NCI-H146 (cell line): ENCODE results near the gene ASPN.

Experiments used
- DNase-seq: peaks from one replicate; lab custom pipeline; 2025; lab: John Stamatoyannopoulos, UW

ASPN gene

DNA sequence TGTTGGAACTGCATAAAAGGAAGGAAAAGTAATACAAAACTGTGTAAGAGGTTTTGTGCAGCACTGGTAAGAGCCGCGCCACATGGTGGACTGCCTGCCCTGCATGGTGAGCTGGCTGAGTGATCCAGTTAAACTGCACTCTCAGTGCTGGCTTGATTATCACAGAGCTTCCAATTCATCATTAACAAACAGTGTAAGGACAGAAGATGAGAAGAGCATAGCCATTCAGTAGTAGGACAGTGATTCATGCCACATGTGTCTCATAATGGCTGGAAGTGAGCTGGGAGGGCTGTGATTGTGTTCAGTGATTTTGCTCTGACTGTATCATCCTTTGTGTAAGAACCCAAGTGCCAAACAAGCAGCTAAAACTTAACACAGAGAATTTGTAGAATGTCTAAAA lies 14.1 kb downstream of the ASPN start:
- DNase-seq = no peak

DNA sequence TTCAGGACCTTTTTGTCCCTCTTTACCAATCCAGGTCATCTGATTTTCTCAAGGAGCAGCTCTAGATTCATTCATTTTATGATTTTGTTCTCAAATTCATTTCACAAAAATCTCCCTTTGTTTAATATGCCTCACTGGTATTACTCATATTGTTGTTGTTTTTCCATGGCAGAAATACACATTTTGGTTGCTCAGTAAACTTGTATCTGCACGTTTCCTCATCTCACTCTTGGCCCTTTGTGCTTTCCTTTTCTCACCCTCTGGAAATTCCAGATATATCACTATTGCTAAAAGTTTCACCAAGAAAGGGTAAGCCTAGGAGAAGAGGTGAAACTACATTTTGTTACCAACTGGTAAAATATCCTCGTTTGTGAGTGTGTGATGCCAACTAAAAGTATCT lies 14.8 kb downstream of the ASPN start:
- DNase-seq = no peak

DNA sequence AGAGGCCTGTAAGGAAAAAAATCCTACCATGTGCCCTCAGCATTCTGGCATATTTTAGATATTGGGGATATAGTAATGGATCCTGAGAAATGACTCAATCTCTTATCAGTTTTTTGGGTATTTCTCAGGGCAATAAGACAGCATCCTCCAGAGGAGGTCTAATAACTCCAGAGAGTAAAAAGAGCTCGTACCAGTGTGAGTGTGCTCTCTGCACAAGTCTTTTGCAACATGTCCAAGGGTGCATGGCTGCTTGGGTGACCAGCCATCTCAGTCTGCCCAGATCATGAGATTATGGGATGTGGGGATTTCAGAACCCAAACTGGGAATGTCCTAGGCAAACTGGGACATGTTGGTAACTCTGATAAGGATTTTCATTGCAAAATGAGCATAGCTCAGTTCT lies 15.3 kb downstream of the ASPN start:
- DNase-seq = no peak

DNA sequence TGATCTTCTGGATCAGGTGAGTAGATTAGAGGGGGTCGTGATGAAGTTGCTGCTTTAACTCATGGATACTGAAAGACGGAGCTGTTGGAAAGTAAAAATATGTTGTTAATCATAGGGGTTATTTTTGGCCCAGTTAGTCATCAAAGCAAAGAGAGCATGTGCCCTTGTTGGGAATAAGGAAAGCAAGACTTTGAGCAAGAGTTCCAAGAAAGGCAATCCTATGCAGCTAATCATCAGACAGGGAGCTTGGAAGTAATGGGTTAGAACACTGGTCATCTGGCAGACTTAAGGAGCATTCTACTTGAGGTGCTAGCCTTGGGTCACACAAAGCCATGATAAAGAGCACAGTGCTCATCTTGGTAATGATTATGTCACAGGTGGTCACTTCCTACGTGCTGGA lies 18.3 kb downstream of the ASPN start:
- DNase-seq = no peak

DNA sequence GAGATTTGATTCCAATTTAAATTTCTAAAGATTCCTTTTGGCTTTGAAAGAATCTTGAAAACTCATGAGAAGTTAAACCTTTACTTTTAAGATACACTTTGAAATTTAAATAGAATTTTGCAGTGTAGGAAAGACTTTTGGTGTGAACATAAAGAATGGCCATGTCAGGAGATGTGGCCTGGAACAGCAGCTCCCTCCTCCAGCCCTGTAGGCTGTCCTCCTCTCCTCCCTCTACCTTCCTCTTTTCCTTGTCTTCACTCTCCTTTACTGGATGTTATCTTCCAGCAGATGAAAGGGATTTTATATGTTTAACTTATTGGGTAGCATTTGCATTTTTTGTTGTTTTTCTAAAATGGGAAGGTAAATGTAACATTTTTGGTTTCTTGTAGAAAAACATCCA lies 18.9 kb downstream of the ASPN start:
- no peak for DNase-seq

DNA sequence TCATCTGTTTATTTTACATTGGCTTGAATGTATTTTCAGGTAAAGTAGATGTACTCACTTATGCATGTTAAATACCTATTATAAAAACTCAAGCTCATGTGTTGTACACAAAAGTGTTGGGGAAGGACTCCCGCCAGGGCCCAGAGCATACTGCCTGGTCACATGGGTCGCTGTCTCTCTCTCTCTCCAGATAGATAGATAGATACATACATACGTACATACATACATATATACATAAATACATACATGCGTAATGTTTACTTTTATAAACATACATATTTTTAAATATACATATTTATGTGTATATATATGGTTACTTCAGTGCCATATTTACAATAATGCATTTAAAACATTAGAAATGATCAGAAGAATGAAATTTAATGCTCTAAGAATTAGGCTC lies 24.7 kb downstream of the ASPN start:
- DNase-seq = no peak

DNA sequence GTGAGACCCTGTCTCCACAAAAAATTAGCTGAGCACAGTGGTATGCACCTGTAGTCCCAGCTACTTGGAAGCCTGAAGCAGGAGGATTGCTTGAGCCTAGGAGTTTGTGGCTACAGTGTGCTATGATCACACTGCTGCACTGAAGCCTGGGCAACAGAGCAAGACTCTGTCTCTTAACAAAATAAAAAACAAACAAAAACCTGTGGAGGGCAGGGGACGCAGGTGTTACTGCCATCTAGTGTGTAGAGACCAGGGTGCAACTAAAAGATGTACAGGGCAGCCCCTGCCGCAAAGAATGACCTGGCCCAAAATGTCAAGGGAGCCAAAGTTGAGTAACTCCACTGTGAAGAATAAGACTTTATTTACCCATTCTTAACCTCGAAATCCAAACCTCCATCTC lies 27.1 kb downstream of the ASPN start:
- DNase-seq = peak; percentile 1

DNA sequence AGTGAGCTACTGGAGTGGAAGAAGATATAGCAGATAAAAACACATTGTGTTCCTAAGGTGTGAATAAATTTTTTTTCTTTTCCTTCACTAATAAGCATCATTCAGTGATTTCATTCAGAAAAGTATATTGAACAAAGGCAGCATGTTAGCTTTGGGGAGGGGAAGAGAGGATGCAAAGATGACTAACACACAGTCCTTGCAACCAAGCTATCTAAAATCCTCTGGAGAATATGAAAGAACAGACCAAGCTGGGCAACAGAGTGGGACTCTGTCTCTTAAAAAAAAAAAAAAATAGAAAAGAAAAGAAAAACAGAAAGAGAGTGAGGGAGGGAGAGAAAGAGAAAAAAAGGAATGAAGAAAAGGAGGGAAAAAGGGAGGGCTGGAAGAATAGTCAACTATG lies 35.8 kb downstream of the ASPN start:
- DNase-seq = no peak

DNA sequence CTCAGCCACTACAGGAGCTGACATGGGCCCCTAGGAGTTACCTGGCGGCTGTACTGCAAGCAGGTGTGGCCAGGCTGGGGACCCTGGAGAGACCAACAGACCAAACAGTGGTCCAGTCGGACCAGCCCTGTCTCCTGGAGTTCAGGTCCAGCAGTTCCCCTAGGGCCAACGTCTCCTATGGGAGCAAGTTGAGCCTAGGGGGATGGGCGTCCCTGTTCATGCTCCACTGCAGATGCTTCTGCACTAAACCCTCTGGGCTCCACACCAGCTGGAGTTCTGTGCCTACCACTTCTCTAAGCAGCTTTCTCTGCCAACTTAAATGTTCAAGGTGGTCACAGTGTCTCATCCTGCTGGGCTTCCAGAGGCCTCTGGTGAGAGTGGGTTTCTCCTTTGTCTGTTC lies 37.5 kb downstream of the ASPN start:
- DNase-seq = peak; percentile 61

DNA sequence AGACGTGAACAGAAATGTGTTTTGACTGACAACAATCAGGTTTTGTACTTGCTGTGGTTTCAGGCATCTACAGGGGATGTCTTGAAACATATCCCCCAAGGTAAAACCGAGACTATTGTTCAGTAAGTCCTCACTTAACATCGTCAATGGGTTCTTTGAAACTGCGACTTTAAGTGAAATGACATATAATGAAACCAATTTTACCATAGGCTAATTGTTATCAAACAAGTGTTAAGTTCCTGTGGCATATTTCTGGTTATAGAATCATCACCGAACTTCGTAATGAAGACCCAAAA lies 41.6 kb downstream of the ASPN start:
- no peak for DNase-seq

DNA sequence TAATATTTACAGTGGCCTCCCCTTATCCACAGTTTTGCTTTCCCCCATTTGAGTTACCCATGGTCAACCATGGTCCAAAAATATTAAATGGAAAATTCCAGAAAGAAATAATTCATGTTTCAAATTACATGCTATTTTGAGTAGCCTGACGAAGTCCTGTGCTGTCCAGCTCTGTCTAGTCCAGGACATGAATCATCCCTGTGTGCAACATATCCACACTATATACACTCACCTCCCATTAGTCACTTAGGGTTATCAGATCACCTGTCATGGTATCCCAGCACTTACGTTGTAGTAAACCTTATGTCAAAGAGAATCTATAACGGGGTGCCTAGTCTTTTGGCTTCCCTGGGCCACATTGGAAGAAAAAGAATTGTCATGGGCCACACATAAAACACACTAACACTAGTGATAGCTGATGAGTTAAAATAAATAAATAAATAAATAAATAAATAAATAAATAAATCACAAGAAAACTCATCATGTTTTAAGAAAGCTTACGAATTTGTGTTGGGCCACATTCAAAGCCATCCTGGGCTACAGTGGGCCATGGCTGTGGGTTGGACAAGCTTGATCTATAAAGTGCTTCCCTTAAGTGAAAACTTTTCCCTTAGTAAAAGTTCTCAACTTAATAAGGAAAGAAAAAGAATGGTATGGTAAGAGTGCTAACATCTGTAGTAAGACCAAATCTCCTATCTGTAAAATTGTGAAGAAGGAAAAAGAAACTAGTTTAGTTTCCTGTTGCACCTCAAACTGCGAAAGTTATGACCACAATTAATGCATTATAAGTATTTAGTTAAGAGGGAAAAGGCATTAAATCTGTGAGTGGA lies 42.2 kb downstream of the ASPN start:
- DNase-seq = no peak

DNA sequence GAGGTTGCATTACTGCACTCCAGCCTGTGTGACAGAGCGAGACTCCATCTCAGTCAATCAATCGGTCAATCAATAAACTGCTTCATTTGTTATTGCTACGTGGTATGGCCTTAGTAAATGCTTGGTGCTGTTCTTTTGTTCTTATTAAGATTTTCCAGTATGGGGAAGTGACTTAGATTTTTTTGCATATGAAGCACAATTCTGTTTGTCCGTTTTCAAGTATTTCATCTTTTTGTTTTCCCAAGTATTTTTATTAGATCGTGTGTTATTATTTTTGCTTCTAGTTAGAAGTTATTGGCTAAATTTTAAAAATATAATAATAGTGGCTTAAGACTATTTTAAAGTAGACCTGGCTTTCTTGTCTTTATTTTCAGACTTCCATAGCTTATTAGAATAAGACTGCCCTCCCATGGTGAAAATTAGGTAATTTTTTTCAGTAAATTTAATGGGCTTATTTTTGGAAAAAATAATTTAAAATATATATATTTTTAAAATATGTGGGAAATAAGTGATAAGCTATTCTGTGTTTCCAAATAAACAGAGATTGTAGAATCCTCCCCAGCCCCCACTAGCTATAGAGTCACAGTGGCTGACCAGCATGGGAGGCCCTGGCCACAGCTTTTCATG lies 43.3 kb downstream of the ASPN start:
- no peak for DNase-seq

DNA sequence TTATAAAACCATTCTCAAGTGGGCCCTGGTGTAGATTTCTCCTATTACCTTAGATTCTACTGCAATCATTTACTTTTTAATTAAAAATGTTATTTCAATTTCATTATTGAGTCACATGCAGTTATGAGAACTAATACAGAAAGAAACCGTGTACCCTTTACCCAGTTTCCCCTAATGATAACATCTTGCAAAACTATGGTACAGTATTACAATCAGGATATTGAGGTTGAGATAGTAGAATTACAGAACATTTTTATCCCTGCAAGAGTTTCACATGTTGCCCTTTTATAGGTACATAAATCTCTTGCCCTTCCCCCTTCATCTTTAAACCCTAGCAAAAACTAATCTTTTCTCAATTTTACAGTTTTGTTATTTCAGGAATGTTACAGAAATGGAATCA lies 47.0 kb downstream of the ASPN start:
- no peak for DNase-seq

DNA sequence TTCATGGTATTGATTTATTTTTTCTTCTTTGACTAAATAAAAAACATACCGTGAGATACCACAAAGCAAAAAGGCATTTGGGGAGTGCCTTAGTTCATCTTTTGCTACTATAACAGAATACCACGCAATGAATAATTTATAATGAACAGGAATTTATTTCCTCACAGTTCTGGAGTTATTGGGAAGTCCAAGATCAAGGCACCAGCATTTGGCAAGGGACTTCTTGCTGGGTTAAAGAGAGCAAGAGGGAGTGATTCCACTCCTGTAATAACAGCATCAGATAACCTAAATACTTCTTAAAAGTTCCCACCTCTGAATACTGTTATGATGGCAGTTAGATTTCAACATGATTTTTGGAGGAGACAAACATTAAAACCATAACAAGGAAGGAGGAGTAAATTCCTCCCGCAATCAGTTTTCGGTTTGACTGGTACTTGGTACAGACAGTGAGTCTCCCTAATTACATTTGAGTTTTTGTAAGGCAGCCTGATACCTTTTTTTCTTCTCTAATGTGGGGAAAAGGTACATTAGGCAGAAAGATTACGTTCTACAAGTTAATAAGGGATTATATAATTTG lies 49.2 kb downstream of the ASPN start:
- DNase-seq = no peak

DNA sequence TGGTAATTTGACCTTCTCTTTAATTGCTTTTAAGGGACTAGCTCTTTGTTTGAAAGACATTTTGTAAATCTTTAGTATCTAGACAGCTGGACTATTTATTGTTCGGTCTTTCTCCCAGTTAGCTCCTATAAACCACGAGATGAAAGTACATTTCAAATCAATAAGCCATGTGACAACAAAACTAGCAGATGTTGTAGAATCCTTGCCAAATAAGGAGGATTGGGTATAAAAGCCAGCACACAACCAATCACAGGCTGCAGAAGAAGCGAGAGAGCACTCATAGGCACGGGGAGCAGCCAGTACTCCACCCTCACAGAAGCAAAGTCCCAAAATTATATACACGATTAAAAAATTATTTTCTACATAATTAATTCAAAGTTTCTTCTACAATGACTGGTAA lies 50.0 kb downstream of the ASPN start:
- no peak for DNase-seq

DNA sequence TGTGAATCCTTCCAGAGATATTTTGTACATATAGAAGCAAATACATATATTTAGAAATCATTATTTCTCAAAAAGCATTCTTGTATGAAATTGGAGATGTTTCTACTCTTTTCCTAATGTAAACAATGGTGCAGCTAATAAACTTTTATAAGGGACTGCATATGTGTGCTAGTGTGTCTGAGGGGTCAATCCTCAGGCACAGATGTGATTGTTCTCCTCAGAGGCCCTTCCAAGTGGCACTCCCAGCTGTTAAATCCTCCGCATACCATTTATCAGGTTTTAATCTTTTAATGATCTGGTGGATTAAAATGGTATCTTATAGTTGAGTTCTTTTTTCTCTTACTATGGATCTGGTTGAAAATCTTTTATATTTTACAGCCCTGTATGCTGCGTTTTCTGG lies 52.5 kb downstream of the ASPN start:
- no peak for DNase-seq

DNA sequence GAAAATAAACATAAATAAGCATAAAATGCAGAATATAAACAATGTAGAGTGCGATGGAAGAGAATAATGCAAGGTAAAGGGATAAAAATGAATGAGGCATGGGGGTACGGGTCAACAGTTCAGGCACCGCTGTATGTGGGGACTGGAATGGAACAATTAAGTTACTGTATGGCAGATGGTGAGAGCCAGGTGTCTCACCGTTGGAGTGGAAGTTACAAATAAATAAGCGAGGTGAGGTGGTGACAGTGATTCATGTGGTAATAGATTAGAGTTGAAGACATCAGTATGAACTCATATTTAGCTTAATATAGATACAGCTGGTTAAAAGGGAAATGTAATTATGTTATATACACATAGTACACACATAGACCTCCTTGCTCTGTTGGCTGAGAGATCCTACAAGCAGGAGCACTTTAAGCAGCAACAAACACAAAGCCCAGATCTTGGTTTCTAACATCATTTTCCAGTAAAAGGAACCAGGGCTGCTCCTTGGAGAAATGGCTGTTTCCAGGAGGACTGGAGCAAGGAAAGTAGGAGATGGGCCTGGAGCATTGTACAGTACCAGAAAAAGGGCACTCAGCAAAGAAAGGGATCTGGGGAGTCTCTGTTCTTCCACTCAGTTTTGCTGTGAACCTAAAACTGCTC lies 55.7 kb downstream of the ASPN start:
- peak; percentile 90 for DNase-seq

DNA sequence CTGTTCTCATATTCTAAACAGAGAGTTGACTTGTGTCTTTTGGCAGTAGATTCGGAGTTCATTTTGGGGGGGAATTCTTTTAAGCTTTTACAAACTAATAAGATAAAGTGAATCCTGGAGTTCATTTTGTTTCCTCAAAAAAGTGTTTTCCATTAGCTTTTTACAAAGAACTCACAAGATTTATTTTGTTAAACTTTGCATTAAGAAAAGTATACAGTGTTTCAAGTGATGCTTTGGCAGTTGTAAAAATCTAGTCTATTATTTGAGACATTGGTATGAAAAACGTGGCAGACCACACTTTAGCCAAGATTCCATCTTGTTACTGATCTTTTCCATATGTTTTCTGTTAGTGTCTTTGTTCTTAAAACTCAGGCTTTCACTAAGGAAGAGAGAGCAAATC lies 56.8 kb downstream of the ASPN start:
- DNase-seq = no peak

DNA sequence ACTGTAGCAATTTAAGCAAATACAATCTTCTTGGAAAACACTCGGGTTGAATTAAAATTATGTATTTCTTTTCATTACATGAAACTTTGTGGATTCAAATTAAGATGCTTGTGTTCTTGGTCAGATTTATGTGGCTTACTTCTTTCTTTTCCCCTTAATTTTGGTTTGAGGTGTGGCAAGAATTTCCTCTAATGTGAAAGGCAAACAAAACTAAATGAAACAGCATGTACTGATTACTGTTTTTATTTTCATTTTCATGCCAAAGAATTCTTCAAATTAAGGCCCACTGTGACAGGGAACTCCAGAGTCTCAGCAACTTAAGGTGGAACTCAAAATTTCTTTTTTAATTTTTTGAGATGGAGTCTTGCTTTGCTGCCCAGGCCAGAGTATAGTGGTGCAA lies 58.0 kb downstream of the ASPN start, which contains the start of gene OMD:
TSS of gene OMD (minus strand) at position 132 of the 400 bp plus-strand sequence. CDS start 6,913 bp downstream, outside the sequence.
- DNase-seq = no peak

DNA sequence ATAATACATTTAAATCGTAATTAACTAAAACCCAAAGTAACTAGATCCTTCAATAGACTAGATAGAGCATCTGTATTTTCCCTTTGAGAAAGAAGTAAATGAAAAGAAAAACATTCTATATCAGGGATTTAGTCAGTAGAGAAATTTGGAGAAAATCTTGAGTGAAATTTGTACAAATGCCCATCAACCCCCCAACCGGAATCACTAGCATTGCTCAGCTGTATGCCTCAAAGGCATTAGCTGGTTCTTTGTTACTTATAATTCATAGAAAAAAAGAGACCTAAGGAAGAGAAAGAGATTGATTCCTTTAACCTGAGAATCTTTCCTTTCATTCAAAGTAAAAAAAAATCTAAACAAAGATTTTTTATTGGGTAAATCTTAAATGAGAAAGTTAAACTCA lies 58.7 kb downstream of the ASPN start:
- DNase-seq = no peak

DNA sequence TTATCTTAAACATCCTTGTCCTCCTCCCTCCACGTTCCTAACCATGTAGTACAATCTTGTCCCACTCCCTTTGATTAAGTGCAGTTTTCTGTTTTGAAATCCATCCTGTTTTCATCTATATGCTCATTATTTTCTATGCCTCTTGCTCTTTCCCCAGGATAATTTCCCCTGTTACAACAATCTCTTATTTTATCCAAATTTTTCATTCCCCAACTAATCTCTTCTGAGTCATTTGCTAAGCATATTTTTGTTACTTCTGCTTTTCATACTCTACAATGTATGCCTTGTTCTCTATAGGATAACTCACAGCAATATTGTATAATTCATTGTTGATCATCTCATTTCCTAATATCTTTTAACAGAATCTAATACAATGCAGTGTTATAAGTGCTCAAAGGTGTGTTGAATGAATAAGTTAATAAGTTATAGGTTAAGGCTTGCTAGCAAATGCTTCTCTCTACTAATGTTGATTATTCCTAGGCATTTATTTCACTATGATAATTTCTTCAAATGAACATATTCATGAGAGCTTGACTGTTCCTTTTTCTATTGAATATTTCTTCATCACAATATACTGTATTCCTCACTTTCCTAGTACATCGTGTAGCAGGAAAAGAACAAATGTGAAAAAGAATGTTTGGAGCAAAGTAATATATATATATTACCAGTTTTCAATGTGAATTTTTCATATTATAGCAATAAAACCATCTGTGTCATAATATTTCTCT lies 59.5 kb downstream of the ASPN start:
- no peak for DNase-seq

DNA sequence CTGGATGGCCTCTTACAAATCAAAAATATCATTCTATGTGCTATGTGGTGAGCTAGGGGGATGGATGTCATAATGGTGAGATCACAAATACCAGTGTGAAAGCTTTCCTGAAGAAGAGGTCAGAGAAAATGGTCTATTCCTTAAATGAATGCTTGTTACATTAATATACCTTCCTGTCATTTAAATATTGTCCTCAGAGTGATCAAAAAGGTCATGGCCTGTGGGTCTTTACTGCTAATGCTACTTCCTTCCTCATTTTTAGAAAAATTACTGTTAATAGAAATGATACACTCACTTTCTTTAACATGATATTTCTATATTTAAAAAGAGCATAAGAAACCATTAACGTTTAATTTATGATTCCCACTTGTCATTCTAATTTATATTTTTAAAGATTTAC lies 67.7 kb downstream of the ASPN start:
- no peak for DNase-seq
